H1 (cell line): ENCODE measurements around the gene SLC38A2. TPM values are rescaled to one million over a fixed set of nuclear protein-coding genes. Genes with fewer than 3 reads are reported as not detected.

ENCODE experiments used
- CTCF ChIA-PET: fragments of 300-600 bp; sonication (Branson Sonifier 250); formaldehyde crosslinking; loops from one replicate; lab custom pipeline; 2021; ENCODE audit not compliant: partially characterized antibody; lab: Charles Lee
- POLR2A ChIA-PET: fragments of 300-600 bp; sonication (Branson Sonifier 250); formaldehyde crosslinking; loops from one replicate; lab custom pipeline; 2021; ENCODE audit warnings: inconsistent platforms; ENCODE audit not compliant: partially characterized antibody; lab: Charles Lee
- DNase-seq, 2 experiments: peaks; one replicate each; pipeline versions ENCODE4 v3.0.0 to v3.0.0-alpha.2; 2010 to 2022; ENCODE audit warnings: low spot score in 2 of 2, low read depth in 1 of 2, mixed read lengths in 1 of 2
- FAIRE-seq: peaks from 2 replicates; lab custom pipeline; 2011; peaks lifted over from hg19 to GRCh38; lab: Jason Lieb, UNC
- H2AFZ ChIP-seq: 2 replicates; pipeline ENCODE4 v1.8.1; 2012; ENCODE audit warnings: low read length, inconsistent platforms
- H2AK5ac ChIP-seq: 2 replicates; pipeline ENCODE4 v1.6.1; 2013; ENCODE audit warnings: low read depth, low read length
- H2BK120ac ChIP-seq: replicated peaks from 2 replicates; pipeline ENCODE3; 2013; ENCODE audit warnings: low read depth, low read length, inconsistent platforms
- H2BK12ac ChIP-seq: 2 replicates; pipeline ENCODE4 v1.6.1; 2013; ENCODE audit warnings: low read depth, low read length
- H2BK15ac ChIP-seq: 2 replicates; pipeline ENCODE4 v1.6.1; 2013; ENCODE audit warnings: low read length
- H2BK20ac ChIP-seq: 2 replicates; pipeline ENCODE4 v1.6.1; 2013; ENCODE audit warnings: low read length
- H2BK5ac ChIP-seq: 2 replicates; pipeline ENCODE4 v1.6.1; 2013; ENCODE audit warnings: low read depth, low read length
- H3K14ac ChIP-seq: 2 replicates; pipeline ENCODE4 v1.6.1; 2013; ENCODE audit warnings: inconsistent platforms; ENCODE audit not compliant: insufficient read length
- H3K18ac ChIP-seq: 2 replicates; pipeline ENCODE4 v1.6.1; 2013; ENCODE audit warnings: low read length; ENCODE audit errors: extremely low read depth
- H3K23ac ChIP-seq: 2 replicates; pipeline ENCODE4 v1.6.1; 2013; ENCODE audit warnings: inconsistent platforms; ENCODE audit not compliant: insufficient read length
- H3K23me2 ChIP-seq: 2 replicates; pipeline ENCODE4 v1.6.1; 2013; ENCODE audit warnings: low read depth, low read length
- H3K27ac ChIP-seq: 2 replicates; pipeline ENCODE4 v1.6.1; 2011; ENCODE audit warnings: low read depth, low read length, inconsistent platforms
- H3K27me3 ChIP-seq, 4 experiments: replicated peaks in 1 of 4; 1 replicate in 1 of 4; 2 replicates in 3 of 4; pipeline versions ENCODE4 v1.6.1 to v1.8.1; 2011 to 2013; ENCODE audit warnings: low read length in 3 of 4, mild to moderate bottlenecking in 3 of 4, inconsistent platforms in 2 of 4, mixed read lengths in 2 of 4, moderate library complexity in 1 of 4; ENCODE audit not compliant: control insufficient read depth in 3 of 4, insufficient read depth in 3 of 4; ENCODE audit errors: extremely low read depth in 1 of 4
- H3K36me3 ChIP-seq, 4 experiments: 2 replicates each; pipeline versions ENCODE4 v1.6.1 to v1.8.1; 2011 to 2013; ENCODE audit warnings: mild to moderate bottlenecking in 4 of 4, low read length in 3 of 4, moderate library complexity in 2 of 4, control low read depth in 1 of 4, inconsistent platforms in 1 of 4; ENCODE audit not compliant: insufficient read depth in 4 of 4, control insufficient read depth in 2 of 4
- H3K4ac ChIP-seq: replicated peaks from 2 replicates; pipeline ENCODE3; 2013; ENCODE audit warnings: low read length, low read depth, mixed read lengths, inconsistent platforms; ENCODE audit not compliant: insufficient read length
- H3K4me1 ChIP-seq, 4 experiments: replicated peaks in 1 of 4; 1 replicate in 1 of 4; 2 replicates in 3 of 4; pipeline versions ENCODE4 v1.6.1 to v1.8.1; 2011 to 2013; ENCODE audit warnings: low read length in 3 of 4, inconsistent platforms in 2 of 4, mixed read lengths in 1 of 4; ENCODE audit not compliant: insufficient read depth in 4 of 4, control insufficient read depth in 3 of 4
- H3K4me2 ChIP-seq, 2 experiments: 2 replicates each; pipeline versions ENCODE4 v1.6.1 to v1.8.1; 2011 to 2013; ENCODE audit warnings: low read depth in 2 of 2, low read length in 2 of 2, control low read depth in 1 of 2, inconsistent platforms in 1 of 2, mild to moderate bottlenecking in 1 of 2; ENCODE audit not compliant: insufficient read depth in 1 of 2
- H3K4me3 ChIP-seq, 4 experiments: fragments of 200-600, 300-600 bp in 1 of 4; sonication (generic), shearing (Covaris generic), sonication (Bioruptor Twin) in 1 of 4; 2 replicates each; pipeline versions ENCODE4 v1.5.1 to v1.8.1; 2011 to 2016; ENCODE audit warnings: low read length in 4 of 4, low read depth in 3 of 4, control low read depth in 2 of 4, inconsistent platforms in 2 of 4, mild to moderate bottlenecking in 2 of 4, mixed read lengths in 1 of 4, moderate library complexity in 1 of 4; ENCODE audit not compliant: insufficient read depth in 2 of 4; ENCODE audit errors: extremely low read depth in 1 of 4
- H3K56ac ChIP-seq: replicated peaks from 2 replicates; pipeline ENCODE3; 2013; ENCODE audit warnings: low read depth, mild to moderate bottlenecking, mixed read lengths, low read length, inconsistent platforms; ENCODE audit not compliant: insufficient read length
- H3K79me1 ChIP-seq: 2 replicates; pipeline ENCODE4 v1.6.1; 2013; ENCODE audit warnings: low read depth, low read length, control low read depth
- H3K79me2 ChIP-seq, 2 experiments: 2 replicates each; pipeline versions ENCODE4 v1.6.1 to v1.8.1; 2012 to 2013; ENCODE audit warnings: low read length in 2 of 2, mild to moderate bottlenecking in 2 of 2, inconsistent platforms in 1 of 2; ENCODE audit not compliant: insufficient read depth in 2 of 2, control insufficient read depth in 1 of 2
- H3K9ac ChIP-seq, 4 experiments: replicated peaks in 1 of 4; 1 replicate in 1 of 4; 2 replicates in 3 of 4; pipeline versions ENCODE4 v1.6.1 to v1.8.1; 2011 to 2013; ENCODE audit warnings: low read depth in 3 of 4, low read length in 3 of 4, control low read depth in 2 of 4, mild to moderate bottlenecking in 2 of 4, moderate library complexity in 2 of 4, inconsistent platforms in 1 of 4; ENCODE audit errors: extremely low read depth in 1 of 4
- H3K9me3 ChIP-seq, 2 experiments: 2 replicates each; pipeline versions ENCODE4 v1.6.1 to v1.8.1; 2012 to 2013; ENCODE audit warnings: mild to moderate bottlenecking in 2 of 2, moderate library complexity in 2 of 2, control low read depth in 1 of 2, inconsistent platforms in 1 of 2, low read depth in 1 of 2, low read length in 1 of 2, mixed read lengths in 1 of 2; ENCODE audit not compliant: insufficient read depth in 2 of 2
- H4K20me1 ChIP-seq, 2 experiments: replicated peaks in 1 of 2; 2 replicates each; pipeline versions ENCODE3 to v1.8.1; 2011 to 2013; ENCODE audit warnings: inconsistent platforms in 2 of 2, low read length in 2 of 2, mild to moderate bottlenecking in 1 of 2; ENCODE audit not compliant: insufficient read depth in 2 of 2, control insufficient read depth in 1 of 2
- H4K5ac ChIP-seq: 2 replicates; pipeline ENCODE4 v1.6.1; 2013; ENCODE audit warnings: low read length, low read depth, mixed read lengths, inconsistent platforms; ENCODE audit not compliant: insufficient read length
- H4K8ac ChIP-seq: 2 replicates; pipeline ENCODE4 v1.8.0; 2013; ENCODE audit warnings: mild to moderate bottlenecking, moderate library complexity, low read length, inconsistent platforms; ENCODE audit not compliant: insufficient read depth; ENCODE audit errors: extremely low read depth
- H4K91ac ChIP-seq: replicated peaks from 2 replicates; pipeline ENCODE3; 2013; ENCODE audit warnings: low read length, mixed read lengths, inconsistent platforms; ENCODE audit not compliant: insufficient read length
- CBX8 ChIP-seq: fragments of 300-800, 300-1000 bp; sonication (generic); IDR thresholded peaks from 2 replicates; pipeline ENCODE4 v1.7.1; 2016; ENCODE audit warnings: low read depth, low read length, borderline replicate concordance
- CHD1 ChIP-seq: IDR thresholded peaks from 2 replicates; pipeline ENCODE4 v1.6.1; 2012; ENCODE audit warnings: low read depth, low read length, improper control_type of control experiment
- E2F6 ChIP-seq: IDR thresholded peaks from 2 replicates; pipeline ENCODE4 v1.6.1; 2012; ENCODE audit warnings: inconsistent platforms
- EGR1 ChIP-seq: IDR thresholded peaks from 2 replicates; pipeline ENCODE4 v1.6.1; 2011; ENCODE audit warnings: low read depth, low read length, borderline replicate concordance
- EP300 ChIP-seq, 2 experiments: IDR thresholded peaks; 1 replicate in 1 of 2; 2 replicates in 1 of 2; pipeline ENCODE4 v1.6.1; 2011 to 2012; ENCODE audit warnings: low read depth in 2 of 2, low read length in 2 of 2, mild to moderate bottlenecking in 2 of 2, borderline replicate concordance in 1 of 2, inconsistent platforms in 1 of 2, moderate library complexity in 1 of 2
- JUN ChIP-seq: IDR thresholded peaks from 2 replicates; pipeline ENCODE4 v1.6.1; 2011; ENCODE audit warnings: low read depth, mild to moderate bottlenecking, improper control_type of control experiment, low read length
- JUND ChIP-seq: IDR thresholded peaks from 2 replicates; pipeline ENCODE4 v1.6.1; 2011; ENCODE audit warnings: mild to moderate bottlenecking, improper control_type of control experiment, low read length
- PHF8 ChIP-seq: fragments of 200-600 bp; sonication (generic); conservative IDR thresholded peaks from 2 replicates; pipeline ENCODE4 v1.7.1; 2012; ENCODE audit warnings: low read depth, mild to moderate bottlenecking, inconsistent platforms, low read length, moderate library complexity
- RFX5 ChIP-seq: IDR thresholded peaks from 2 replicates; pipeline ENCODE4 v1.6.1; 2011; ENCODE audit warnings: low read depth, low read length, improper control_type of control experiment, borderline replicate concordance
- SIRT6 ChIP-seq: IDR thresholded peaks from one replicate; pipeline ENCODE4 v1.7.1; 2012; ENCODE audit warnings: low read length, inconsistent platforms
- SUZ12 ChIP-seq: fragments of 200-600 bp; sonication (generic); IDR thresholded peaks from 2 replicates; pipeline ENCODE4 v1.6.1; 2012; ENCODE audit warnings: mild to moderate bottlenecking, inconsistent platforms, low read length, moderate library complexity, mixed read lengths
- TAF1 ChIP-seq: IDR thresholded peaks from 2 replicates; pipeline ENCODE4 v1.6.1; 2011; ENCODE audit warnings: mild to moderate bottlenecking, low read depth, low read length
- TAF7 ChIP-seq: optimal IDR thresholded peaks from 2 replicates; pipeline ENCODE3; 2011; ENCODE audit warnings: low read depth, mild to moderate bottlenecking, inconsistent platforms, low read length, moderate library complexity, borderline replicate concordance
- TBP ChIP-seq: IDR thresholded peaks from 2 replicates; pipeline ENCODE4 v1.6.1; 2011; ENCODE audit warnings: low read depth, low read length, improper control_type of control experiment
- WGBS, 2 experiments: shearing (Covaris generic) in 1 of 2; methylation state at CpG; one replicate each; pipeline versions ENCODE4 v1.1.6 to v1.1.7; 2013 to 2015; ENCODE audit warnings: low lambda C conversion rate in 2 of 2, mixed read lengths in 2 of 2, inconsistent platforms in 1 of 2, low coverage in 1 of 2, missing lambda C conversion rate in 1 of 2; ENCODE audit not compliant: insufficient replicate concordance in 2 of 2, insufficient coverage in 1 of 2, insufficient read length in 1 of 2; ENCODE audit errors: extremely low coverage in 1 of 2, missing lambda C conversion rate in 1 of 2; 5-methylcytosine and 5-hydroxymethylcytosine counted together
- polyA plus RNA-seq, 7 experiments: library from polyadenylated mRNA; depleted of rRNA in 3 of 7; stranded (reverse) in 5 of 7; unstranded in 2 of 7; fragments of >200 nt in 5 of 7; fragments of 200-250 nt in 2 of 7; gene quantifications; 1 replicate in 5 of 7; 2 replicates in 1 of 7; 4 replicates in 1 of 7; pipeline versions ENCODE4 v1.2.1 to v1.2.3, GENCODE V29; 2011 to 2013; ENCODE audit warnings: missing spikeins in 2 of 7, mixed read lengths in 2 of 7
- total RNA-seq: library from RNA; stranded (reverse); fragmentation: NEBNext Ultra II Directional; extraction: Animal tissue kit (Norgen Biotek cat#: 25700); gene quantifications from 2 replicates; pipeline ENCODE4 v1.2.1, GENCODE V29; 2021

SLC38A2 gene
- total and polyA plus RNA-seq, 2 of the 8 experiments (the other 6 are each of a cell fraction or from before 2014, with no cell fraction given) = 163 to 684 TPM

GRCh38 chr12:46415552-46415951 lies 43.0 kb upstream of the SLC38A2 start:
- Histone ChIP-seq H2BK15ac (no peak overlapping the region), H4K5ac (no peak overlapping the region), H3K18ac (no peak overlapping the region), H3K56ac (no peak overlapping the region), H3K4me3 (no peak overlapping the region), H2AK5ac (no peak overlapping the region), H2BK120ac (no peak overlapping the region), H2BK5ac (no peak overlapping the region), H3K36me3 (no peaks in the 10 kb centered on the region; a peak in 1 of 8 replicates), H3K9ac (no peak overlapping the region), H3K27ac (no peak overlapping the region), H3K79me2 (no peaks in the 10 kb centered on the region), H4K91ac (no peak overlapping the region), H3K4me2 (no peak overlapping the region), H3K9me3 (0 out of 4 replicates have a peak, but pooled peaks cover 0 to 3% of the 10 kb centered on the region in 2 experiments), H2BK20ac (no peak overlapping the region), H3K23ac (no peak overlapping the region), H3K4me1 (no peaks in the 10 kb centered on the region), H3K23me2 (no peaks in the 10 kb centered on the region; the same call in 1 of the 2 replicates), H3K27me3 (no peaks in the 10 kb centered on the region), H2BK12ac (no peak overlapping the region), H2AFZ (no peak overlapping the region), H4K20me1 (no peaks in the 10 kb centered on the region), H3K79me1 (no peaks in the 10 kb centered on the region), H3K4ac (no peak overlapping the region), H4K8ac (no peak overlapping the region), H3K14ac (no peak overlapping the region)
- POLR2A ChIA-PET = interaction anchor here (1.2 to 1.5 kb wide), 2 partner anchors 13 to 29 kb away, joined by 3 read pairs; no protein-coding TSS in a partner anchor
- DNase-seq (no peak), FAIRE-seq (no peak)
- 91% methylated on average over 4 of the region's 4 CpGs; no CpG with 5 or more reads in 1 of the 2 experiments for WGBS, 2 experiments
- CTCF ChIA-PET = interaction anchor here (0.6 kb wide), 1 partner anchor 101 kb away, joined by 3 read pairs; no protein-coding TSS in a partner anchor
- no peak for TF ChIP-seq SUZ12
- no peak for TF ChIP-seq CHD1
- no peak for TF ChIP-seq TAF7
- no peak for TF ChIP-seq CBX8
- no peak for TF ChIP-seq TAF1
- no peak for TF ChIP-seq EGR1
- no peak for TF ChIP-seq RFX5
- TF ChIP-seq JUND = no peak
- TF ChIP-seq PHF8 = no peak
- no peak for TF ChIP-seq TBP
- no peak for TF ChIP-seq EP300 (IDR thresholded peaks at IDR 0.05; ENCODE audit: borderline replicate concordance in 1 of 2, low read depth in 2 of 2, low read length in 2 of 2)
- no peak for TF ChIP-seq JUN
- TF ChIP-seq SIRT6 = no peak
- TF ChIP-seq E2F6 = no peak
